Activated naive CD8-positive, alpha-beta T cell treated with anti-CD3 and anti-CD28 coated beads, Interleukin-2, amount 10 ng/mL, durations not matched to agents 7 days and 5 days (primary cell): Measurements from ENCODE around the gene DYNLT1. TPM values are rescaled to one million over a fixed set of nuclear protein-coding genes. Genes with fewer than 3 reads are reported as not detected.
"Not testable (repeated sequence)": the region's sequence is repeated elsewhere in the genome, so short reads cannot be mapped to it uniquely, and the experiment has no call there.

ENCODE experiments used
- ATAC-seq: fragments of 150-1000 bp; cut with Tn5 transposase; one replicate; pipeline ENCODE4 v1.10.0; 2021; ENCODE audit warnings: low read depth, moderate library complexity
- POLR2A ChIA-PET: fragments of 350-600 bp; sonication (Branson Sonifier 250); formaldehyde crosslinking; loops from one replicate; lab custom pipeline; 2021; ENCODE audit warnings: antibody characterized with exemption; lab: Charles Lee
- DNase-seq: peaks from one replicate; pipeline ENCODE4 v3.0.0; 2021
- H3K27ac Mint-ChIP-seq: one replicate; pipeline ENCODE4 v1.8.0; 2022; ENCODE audit warnings: mild to moderate bottlenecking, mixed read lengths
- H3K27me3 Mint-ChIP-seq: one replicate; pipeline ENCODE4 v1.8.0; 2022; ENCODE audit warnings: mild to moderate bottlenecking, moderate library complexity, mixed read lengths
- H3K36me3 Mint-ChIP-seq: one replicate; pipeline ENCODE4 v1.8.0; 2021; ENCODE audit warnings: mild to moderate bottlenecking, mixed read lengths
- H3K4me1 Mint-ChIP-seq: one replicate; pipeline ENCODE4 v1.8.0; 2021; ENCODE audit warnings: mixed read lengths
- H3K4me3 Mint-ChIP-seq: one replicate; pipeline ENCODE4 v1.8.0; 2022; ENCODE audit warnings: mild to moderate bottlenecking, moderate library complexity, mixed read lengths
- H3K9me3 Mint-ChIP-seq: one replicate; pipeline ENCODE4 v1.8.0; 2021; ENCODE audit warnings: mixed read lengths
- total RNA-seq, 2 experiments: library from RNA; stranded (reverse); gene quantifications; one replicate each; pipeline ENCODE4 v1.2.3, GENCODE V29; 2021

The DYNLT1 gene
- total RNA-seq: 100 to 1,000 TPM in 1 of 2 experiments, 10 to 100 TPM in 1; 99.9 to 102 TPM

DNA sequence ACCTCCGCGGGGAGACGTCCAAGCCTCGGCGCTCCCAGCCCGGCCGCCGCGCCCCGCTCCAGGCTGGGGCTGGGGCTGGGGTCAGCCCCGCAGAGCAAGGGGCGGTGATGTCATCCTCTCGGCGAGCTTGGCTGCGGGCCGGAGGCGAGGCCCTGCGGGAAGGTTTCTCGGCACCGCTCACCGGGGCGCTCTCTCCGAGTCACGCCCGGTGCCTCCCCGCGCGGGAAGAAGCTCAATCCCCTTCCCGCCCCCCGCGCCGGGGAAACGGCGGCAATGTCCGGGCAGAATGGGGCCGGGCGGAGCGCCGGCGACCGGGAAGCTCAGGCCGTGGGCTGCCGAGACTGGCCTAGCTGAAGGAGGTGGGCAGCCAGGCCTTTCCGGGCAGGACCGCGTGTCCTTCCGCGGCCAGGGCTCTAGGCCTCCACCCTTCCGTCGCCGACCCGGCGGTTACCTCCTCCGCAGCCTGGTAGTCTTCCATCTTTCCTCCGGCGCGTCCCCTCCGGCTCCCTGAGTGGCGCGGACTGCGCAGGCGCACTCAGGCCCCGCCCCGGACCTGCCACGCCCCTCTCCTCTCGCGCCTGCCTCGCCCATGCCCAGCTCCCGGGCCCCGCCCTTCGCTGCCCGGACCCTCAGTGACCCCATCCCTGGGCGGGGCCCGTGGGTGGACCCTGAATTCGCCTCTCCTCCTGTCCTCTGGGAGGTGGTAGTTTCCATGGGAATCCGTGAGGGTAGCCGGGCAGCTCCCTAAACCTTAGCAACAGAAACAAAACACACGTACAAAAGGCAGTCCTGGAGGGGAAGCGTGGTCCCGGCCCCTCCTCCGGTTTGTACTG, at the start of gene DYNLT1:
Gene DYNLT1 (minus strand): TSS at position 513 of the 833 bp plus-strand sequence. CDS start 35 bp downstream, at position 478.
- H3K4me1 Mint-ChIP-seq: peaks cover 53% of the 10 kb centered on the region
- POLR2A ChIA-PET: interaction anchor here (0.9 to 3.2 kb wide), 10 partner anchors 10 to 225 kb away, joined by 3 to 62 read pairs (median 4); no protein-coding TSS in a partner anchor
- no peaks in the 10 kb centered on the region for H3K27me3 Mint-ChIP-seq
- no peaks in the 10 kb centered on the region for H3K9me3 Mint-ChIP-seq
- peak within 1 kb of the TSS; percentile 94 for H3K27ac Mint-ChIP-seq
- ATAC-seq: peak; percentile 76
- DNase-seq: peak; percentile 97
- H3K36me3 Mint-ChIP-seq: peaks cover 33% of the 10 kb centered on the region
- H3K4me3 Mint-ChIP-seq: peak within 1 kb of the TSS; percentile 99

GRCh38 chr6:158688860-158689259, 44.3 kb upstream of the DYNLT1 start:
- H3K4me3 Mint-ChIP-seq: no peak overlapping the region
- peaks cover 35% of the 10 kb centered on the region for H3K36me3 Mint-ChIP-seq
- DNase-seq (no peak), ATAC-seq (no peak)
- H3K4me1 Mint-ChIP-seq: peaks cover 42% of the 10 kb centered on the region
- H3K9me3 Mint-ChIP-seq: no peaks in the 10 kb centered on the region
- no peak overlapping the region for H3K27ac Mint-ChIP-seq
- POLR2A ChIA-PET: no interaction called here
- no peaks in the 10 kb centered on the region for H3K27me3 Mint-ChIP-seq

DNA sequence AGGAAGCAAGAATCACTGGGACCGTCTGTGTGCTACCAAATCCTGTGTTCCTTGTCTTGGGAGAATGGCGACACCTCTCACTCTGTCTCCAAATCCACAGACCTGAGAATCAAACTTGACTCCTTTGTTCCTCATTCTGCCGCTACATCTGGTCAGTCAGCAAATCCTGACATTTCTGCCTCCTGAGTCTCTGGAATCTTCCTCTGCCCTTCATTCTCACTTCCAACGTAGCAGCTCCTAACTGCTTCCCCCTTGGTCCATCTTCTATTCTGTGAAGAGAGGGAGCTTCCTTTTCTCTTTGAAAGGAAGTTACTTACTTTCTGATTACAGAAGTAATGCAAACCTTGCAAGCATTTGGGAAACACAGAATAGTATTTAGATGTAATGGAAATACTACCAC, 43.0 kb upstream of the DYNLT1 start:
- Mint-ChIP-seq H3K9me3 (no peaks in the 10 kb centered on the region), H3K36me3 (peaks cover 45% of the 10 kb centered on the region), H3K4me3 (peak overlapping the region; percentile 74), H3K27ac (peak overlapping the region; percentile 67), H3K4me1 (peaks cover 49% of the 10 kb centered on the region), H3K27me3 (no peaks in the 10 kb centered on the region)
- no peak for ATAC-seq
- no peak for DNase-seq
- POLR2A ChIA-PET: interaction anchor here (0.6 to 1.3 kb wide), 3 partner anchors 34 to 185 kb away, joined by 3 to 8 read pairs (median 3); partner anchors contain the start of gene DYNLT1

GRCh38 chr6:158686791-158687381, 42.3 kb upstream of the DYNLT1 start:
- H3K27me3 Mint-ChIP-seq: no peaks in the 10 kb centered on the region
- no peaks in the 10 kb centered on the region for H3K9me3 Mint-ChIP-seq
- no peak for DNase-seq
- peak overlapping the region; percentile 79 for H3K27ac Mint-ChIP-seq
- POLR2A ChIA-PET: interaction anchor here (0.6 to 1.3 kb wide), 3 partner anchors 34 to 186 kb away, joined by 3 to 8 read pairs (median 3); partner anchors contain the start of gene DYNLT1
- peak overlapping the region; percentile 74 for H3K4me3 Mint-ChIP-seq
- peak; percentile 92 for ATAC-seq
- peaks cover 50% of the 10 kb centered on the region for H3K4me1 Mint-ChIP-seq
- peaks cover 45% of the 10 kb centered on the region for H3K36me3 Mint-ChIP-seq

- DNase-seq (no peak), ATAC-seq (no peak)
- Mint-ChIP-seq H3K9me3 (no peaks in the 10 kb centered on the region), H3K27ac (peak overlapping the region; percentile 79), H3K4me1 (peaks cover 49% of the 10 kb centered on the region), H3K4me3 (peak overlapping the region; percentile 74), H3K27me3 (no peaks in the 10 kb centered on the region), H3K36me3 (peaks cover 48% of the 10 kb centered on the region)
- POLR2A ChIA-PET: interaction anchor here (1.3 kb wide), 2 partner anchors 33 to 42 kb away, joined by 3 to 8 read pairs; partner anchors contain the start of gene DYNLT1
Measured at GRCh38 chr6:158686311-158686710, 41.8 kb upstream of the DYNLT1 start.

DNA sequence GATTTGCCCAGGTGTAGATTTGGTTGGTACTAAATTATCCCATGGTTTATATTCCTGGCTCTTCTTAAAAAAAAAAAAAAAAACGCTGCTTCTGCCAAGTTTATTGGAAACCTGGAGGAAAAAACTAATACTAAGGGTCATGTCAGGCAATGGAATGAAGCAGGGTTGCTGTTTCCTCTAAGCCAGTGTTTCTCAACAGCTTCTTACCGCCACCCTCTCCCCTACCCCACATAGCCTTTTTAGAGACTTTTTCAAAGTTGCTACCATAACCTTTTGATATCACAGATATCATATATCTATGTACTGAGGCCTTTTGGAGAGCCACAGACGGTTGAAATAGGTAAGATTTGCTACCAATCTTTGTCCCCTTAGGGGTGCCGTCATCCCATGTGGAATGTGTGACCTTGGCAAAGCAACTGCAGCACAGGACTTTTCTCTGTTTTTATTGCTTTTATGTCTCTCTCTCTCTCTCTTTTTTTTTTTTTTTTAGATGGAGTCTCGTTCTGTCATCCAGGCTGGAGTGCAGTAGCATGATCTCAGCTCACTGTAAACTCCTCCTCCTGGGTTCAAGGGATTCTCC, 40.3 kb upstream of the DYNLT1 start:
- Mint-ChIP-seq H3K27me3 (no peaks in the 10 kb centered on the region), H3K9me3 (no peaks in the 10 kb centered on the region), H3K27ac (peak overlapping the region; percentile 15), H3K4me1 (peaks cover 43% of the 10 kb centered on the region), H3K36me3 (peaks cover 51% of the 10 kb centered on the region), H3K4me3 (no peak overlapping the region)
- ATAC-seq (no peak), DNase-seq (no peak)
- POLR2A ChIA-PET: interaction anchor here (1.2 to 1.5 kb wide), 2 partner anchors 32 to 41 kb away, joined by 4 to 5 read pairs; partner anchors contain the start of gene DYNLT1

- Mint-ChIP-seq H3K27ac (no peak overlapping the region), H3K9me3 (no peaks in the 10 kb centered on the region), H3K36me3 (peaks cover 50% of the 10 kb centered on the region), H3K4me1 (peaks cover 41% of the 10 kb centered on the region), H3K27me3 (no peaks in the 10 kb centered on the region), H3K4me3 (no peak overlapping the region)
- POLR2A ChIA-PET: interaction anchor here (1.2 to 1.5 kb wide), 2 partner anchors 31 to 40 kb away, joined by 4 to 5 read pairs; partner anchors contain the start of gene DYNLT1
- DNase-seq (no peak), ATAC-seq (no peak)
Measured at GRCh38 chr6:158684311-158684710, 39.8 kb upstream of the DYNLT1 start.

- H3K9me3 Mint-ChIP-seq: no peaks in the 10 kb centered on the region
- H3K4me3 Mint-ChIP-seq: no peak overlapping the region
- no peak overlapping the region for H3K27ac Mint-ChIP-seq
- ATAC-seq (no peak), DNase-seq (no peak)
- peaks cover 13% of the 10 kb centered on the region for H3K4me1 Mint-ChIP-seq
- POLR2A ChIA-PET: no interaction called here
- peaks cover 57% of the 10 kb centered on the region for H3K36me3 Mint-ChIP-seq
- H3K27me3 Mint-ChIP-seq: no peaks in the 10 kb centered on the region
Measured at GRCh38 chr6:158680481-158680880, 35.9 kb upstream of the DYNLT1 start.

DNA sequence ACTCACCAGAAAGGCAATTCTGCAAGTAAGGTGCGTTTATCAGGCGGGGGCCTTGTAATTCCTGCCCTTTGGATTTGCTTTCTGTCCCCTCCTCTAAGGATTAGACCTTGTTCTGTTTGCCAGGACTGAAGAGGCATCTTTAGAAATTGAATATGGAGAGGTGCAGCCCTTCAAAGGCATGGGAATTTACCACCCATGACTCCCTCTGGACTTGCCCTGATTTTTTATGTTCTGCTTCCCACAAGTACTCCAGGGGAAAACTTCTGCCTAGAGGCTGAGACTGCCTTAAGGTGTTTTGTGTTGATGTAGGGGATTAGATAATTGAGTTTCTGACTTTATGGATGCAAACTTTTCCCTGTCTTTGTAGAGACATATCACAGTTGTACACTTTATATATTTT, 35.5 kb upstream of the DYNLT1 start:
- Mint-ChIP-seq H3K4me1 (peaks cover 13% of the 10 kb centered on the region), H3K27me3 (no peaks in the 10 kb centered on the region), H3K4me3 (no peak overlapping the region), H3K27ac (no peak overlapping the region), H3K9me3 (no peaks in the 10 kb centered on the region), H3K36me3 (peaks cover 60% of the 10 kb centered on the region)
- no peak for DNase-seq
- POLR2A ChIA-PET: no interaction called here
- no peak for ATAC-seq

GRCh38 chr6:158677906-158678578, 33.5 kb upstream of the DYNLT1 start:
- POLR2A ChIA-PET: no interaction called here
- peaks cover 60% of the 10 kb centered on the region for H3K36me3 Mint-ChIP-seq
- peaks cover 4% of the 10 kb centered on the region for H3K4me1 Mint-ChIP-seq
- no peak for ATAC-seq
- no peak overlapping the region for H3K4me3 Mint-ChIP-seq
- H3K9me3 Mint-ChIP-seq: no peaks in the 10 kb centered on the region
- H3K27me3 Mint-ChIP-seq: no peaks in the 10 kb centered on the region
- H3K27ac Mint-ChIP-seq: no peak overlapping the region
- no peak for DNase-seq

- H3K36me3 Mint-ChIP-seq: peaks cover 55% of the 10 kb centered on the region
- H3K4me1 Mint-ChIP-seq, POLR2A ChIA-PET: not testable (repeated sequence)
Measured at GRCh38 chr6:158677094-158677493, 32.6 kb upstream of the DYNLT1 start.

DNA sequence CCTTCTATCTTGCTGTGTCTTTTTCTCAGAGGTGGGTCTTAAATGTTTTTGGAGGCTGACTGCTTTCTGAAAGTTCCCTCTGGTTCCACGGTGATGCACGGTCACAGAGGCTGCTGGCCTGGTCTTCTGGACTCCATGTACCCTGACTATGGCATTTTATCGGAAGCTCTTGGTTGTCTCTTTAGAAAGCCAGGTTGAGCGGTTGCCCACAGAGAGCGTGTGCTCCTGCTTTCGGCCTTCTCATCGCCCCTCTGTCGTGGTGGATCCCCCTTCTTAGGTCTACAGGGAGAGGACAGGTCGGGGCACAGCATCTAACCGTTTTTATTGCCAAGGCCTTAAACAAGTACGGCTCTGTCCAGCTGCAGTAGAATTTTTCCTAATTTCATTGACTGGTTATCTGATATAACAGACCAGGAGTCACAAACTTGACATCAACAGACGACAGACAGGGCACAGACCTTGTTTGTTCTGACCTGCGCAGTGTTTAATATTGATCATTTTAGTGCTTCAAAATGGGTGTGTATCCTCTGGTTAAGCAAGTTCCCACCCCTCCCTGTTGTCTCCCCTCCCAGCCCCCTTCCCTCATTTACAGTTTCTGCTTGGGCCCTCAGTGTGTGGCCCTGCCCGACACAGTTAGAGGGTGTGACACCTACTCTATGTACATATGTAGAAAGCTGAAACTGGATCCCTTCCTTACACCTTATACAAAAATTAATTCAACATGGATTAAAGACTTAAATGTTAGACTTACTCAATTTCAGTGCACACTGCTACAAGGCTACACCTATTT, 30.0 kb upstream of the DYNLT1 start:
- Mint-ChIP-seq H3K9me3 (no peaks in the 10 kb centered on the region), H3K4me3 (no peak overlapping the region), H3K27me3 (no peaks in the 10 kb centered on the region), H3K4me1 (peaks cover 3% of the 10 kb centered on the region), H3K36me3 (peaks cover 48% of the 10 kb centered on the region), H3K27ac (no peak overlapping the region)
- ATAC-seq (no peak), DNase-seq (no peak)
- POLR2A ChIA-PET: no interaction called here

More at GRCh38 chr6:158677094-158677493, 32.6 kb upstream of the DYNLT1 start:
- H3K4me3 Mint-ChIP-seq, H3K27me3 Mint-ChIP-seq, DNase-seq, H3K27ac Mint-ChIP-seq, ATAC-seq, H3K9me3 Mint-ChIP-seq: not testable (repeated sequence)
